Measurements from ENCODE around the gene FAM210B.
A peak's percentile ranks its signal among the peaks of the same experiment; 100 is the strongest.

- TF ChIP-seq CTCF (IDR thresholded peaks at IDR 0.05) (no peak), POLR2AphosphoS5 (IDR thresholded peaks at IDR 0.05) (peak; percentile 89 to 96), POLR2A (IDR thresholded peaks at IDR 0.05) (peak in 2 of 4 donors; percentile 29 to 58), EP300 (IDR thresholded peaks at IDR 0.05) (peak in 2 of 4 donors; percentile 72 to 92)
These were observed 33.5 kb downstream of the FAM210B start, which contains the start of the genes AURKA and CSTF1 for GRCh38 chr20:56392132-56392880.

Data from upper lobe of left lung (tissue), 4 donors.